AG10803 (cell line): ENCODE measurements around the gene WNT8B.

ENCODE experiments used
- DNase-seq: peaks from one replicate; pipeline ENCODE4 v3.0.0; 2010; ENCODE audit warnings: low read depth
- H3K4me3 ChIP-seq: 2 replicates; pipeline ENCODE4 v1.5.1; 2011; ENCODE audit warnings: mild to moderate bottlenecking, low read length, control low read depth
- TF ChIP-seq, protein P1 (sequence below): conservative IDR thresholded peaks from 2 replicates; pipeline ENCODE4 v1.5.1; 2011; ENCODE audit warnings: mild to moderate bottlenecking, low read length, control low read depth, inconsistent platforms

Gene WNT8B, protein sequence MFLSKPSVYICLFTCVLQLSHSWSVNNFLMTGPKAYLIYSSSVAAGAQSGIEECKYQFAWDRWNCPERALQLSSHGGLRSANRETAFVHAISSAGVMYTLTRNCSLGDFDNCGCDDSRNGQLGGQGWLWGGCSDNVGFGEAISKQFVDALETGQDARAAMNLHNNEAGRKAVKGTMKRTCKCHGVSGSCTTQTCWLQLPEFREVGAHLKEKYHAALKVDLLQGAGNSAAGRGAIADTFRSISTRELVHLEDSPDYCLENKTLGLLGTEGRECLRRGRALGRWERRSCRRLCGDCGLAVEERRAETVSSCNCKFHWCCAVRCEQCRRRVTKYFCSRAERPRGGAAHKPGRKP

DNA sequence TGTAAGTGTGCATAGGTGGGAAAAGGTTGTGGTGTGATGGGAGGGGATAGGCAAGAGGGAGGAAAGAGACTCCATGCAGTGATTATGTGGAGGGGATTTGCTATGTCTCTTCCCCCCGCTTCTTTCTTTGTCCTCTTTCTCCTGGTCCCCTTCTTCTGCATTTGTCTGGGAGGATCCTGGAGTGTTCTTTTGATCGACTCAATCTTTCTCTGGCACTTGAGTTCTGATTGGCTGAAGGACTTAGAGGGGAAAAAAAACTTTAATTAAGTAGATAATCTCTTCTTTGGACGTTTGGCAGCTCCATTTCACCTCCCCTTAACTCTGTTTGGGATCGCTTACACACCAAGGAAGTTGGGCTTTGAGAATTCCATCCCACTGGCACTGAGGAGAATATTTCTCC, at the start of gene WNT8B:
Gene WNT8B, plus strand, starts transcription at position 301 of the 400 bp plus-strand sequence. CDS start 160 bp downstream, outside the sequence.
- TF ChIP-seq, protein P1, sequence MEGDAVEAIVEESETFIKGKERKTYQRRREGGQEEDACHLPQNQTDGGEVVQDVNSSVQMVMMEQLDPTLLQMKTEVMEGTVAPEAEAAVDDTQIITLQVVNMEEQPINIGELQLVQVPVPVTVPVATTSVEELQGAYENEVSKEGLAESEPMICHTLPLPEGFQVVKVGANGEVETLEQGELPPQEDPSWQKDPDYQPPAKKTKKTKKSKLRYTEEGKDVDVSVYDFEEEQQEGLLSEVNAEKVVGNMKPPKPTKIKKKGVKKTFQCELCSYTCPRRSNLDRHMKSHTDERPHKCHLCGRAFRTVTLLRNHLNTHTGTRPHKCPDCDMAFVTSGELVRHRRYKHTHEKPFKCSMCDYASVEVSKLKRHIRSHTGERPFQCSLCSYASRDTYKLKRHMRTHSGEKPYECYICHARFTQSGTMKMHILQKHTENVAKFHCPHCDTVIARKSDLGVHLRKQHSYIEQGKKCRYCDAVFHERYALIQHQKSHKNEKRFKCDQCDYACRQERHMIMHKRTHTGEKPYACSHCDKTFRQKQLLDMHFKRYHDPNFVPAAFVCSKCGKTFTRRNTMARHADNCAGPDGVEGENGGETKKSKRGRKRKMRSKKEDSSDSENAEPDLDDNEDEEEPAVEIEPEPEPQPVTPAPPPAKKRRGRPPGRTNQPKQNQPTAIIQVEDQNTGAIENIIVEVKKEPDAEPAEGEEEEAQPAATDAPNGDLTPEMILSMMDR, result no peak
- DNase-seq, result no peak
- H3K4me3 ChIP-seq, result no peak within 1 kb of the TSS

DNA sequence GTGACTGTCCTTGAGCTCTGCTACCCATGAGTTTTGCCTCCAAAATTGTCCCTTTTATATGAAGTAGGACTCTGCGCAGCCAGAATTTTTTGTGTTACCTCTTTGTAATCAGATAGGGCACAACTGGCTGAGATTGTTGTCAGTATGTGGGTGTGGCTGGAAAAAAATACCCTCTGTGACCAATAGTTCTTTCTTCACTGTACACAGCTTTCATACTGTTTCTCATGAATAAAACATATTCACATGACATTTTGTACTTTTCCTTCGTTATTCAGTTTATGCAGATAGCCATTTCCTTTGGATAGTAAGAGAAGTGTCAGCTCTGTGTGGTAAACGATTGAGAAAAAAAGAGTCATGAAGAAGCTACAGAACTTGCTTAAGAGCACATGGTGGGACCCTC, 49.6 kb upstream of the WNT8B start:
- DNase-seq, result no peak
- TF ChIP-seq, protein P1, result no peak
- H3K4me3 ChIP-seq, result no peak overlapping the region

DNA sequence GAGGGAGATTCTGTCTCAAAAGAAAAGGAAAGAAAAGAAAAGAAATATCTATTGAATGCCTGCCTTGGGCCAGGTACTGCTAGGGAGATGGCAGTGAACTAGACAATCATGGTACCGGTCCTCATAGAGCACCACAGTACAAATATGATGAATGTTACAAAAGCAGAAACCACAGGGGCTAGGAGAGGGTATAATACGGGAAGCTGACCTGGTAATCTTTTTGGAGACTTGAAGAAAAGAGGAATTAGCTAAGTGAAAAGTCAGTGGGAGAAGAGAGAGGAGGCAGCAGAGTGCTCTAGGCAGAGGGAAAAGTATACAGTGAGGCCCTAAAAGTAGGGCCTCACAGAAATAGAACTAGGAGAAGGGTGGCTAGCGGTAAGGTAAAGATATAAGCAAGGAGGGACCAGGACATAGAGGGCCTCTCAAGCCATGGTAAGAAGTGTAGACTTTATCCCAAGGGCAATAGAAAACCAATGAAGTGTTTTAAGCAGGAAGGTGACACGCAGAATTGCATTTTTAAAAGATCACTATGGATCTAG, 42.8 kb upstream of the WNT8B start:
- H3K4me3 ChIP-seq, result no peak overlapping the region
- TF ChIP-seq, protein P1, result no peak
- DNase-seq, result no peak

DNA sequence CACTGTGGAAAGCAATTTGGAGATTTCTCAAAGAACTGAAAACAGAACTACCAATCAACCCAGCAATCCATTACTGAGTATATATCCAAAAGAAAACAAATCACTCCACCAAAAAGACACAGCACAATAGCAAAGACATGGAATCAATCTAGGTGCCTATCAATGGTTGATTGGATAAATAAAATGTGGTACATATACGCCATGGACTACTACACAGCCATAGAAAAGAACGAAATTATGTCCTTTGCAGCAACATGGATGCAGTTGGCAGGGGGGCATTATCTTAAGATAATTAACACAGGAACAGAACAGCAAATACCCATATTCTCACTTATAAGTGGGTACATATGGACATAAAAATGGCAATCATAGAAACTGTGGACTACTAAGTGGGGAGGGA, 35.4 kb upstream of the WNT8B start:
- DNase-seq, result no peak

DNA sequence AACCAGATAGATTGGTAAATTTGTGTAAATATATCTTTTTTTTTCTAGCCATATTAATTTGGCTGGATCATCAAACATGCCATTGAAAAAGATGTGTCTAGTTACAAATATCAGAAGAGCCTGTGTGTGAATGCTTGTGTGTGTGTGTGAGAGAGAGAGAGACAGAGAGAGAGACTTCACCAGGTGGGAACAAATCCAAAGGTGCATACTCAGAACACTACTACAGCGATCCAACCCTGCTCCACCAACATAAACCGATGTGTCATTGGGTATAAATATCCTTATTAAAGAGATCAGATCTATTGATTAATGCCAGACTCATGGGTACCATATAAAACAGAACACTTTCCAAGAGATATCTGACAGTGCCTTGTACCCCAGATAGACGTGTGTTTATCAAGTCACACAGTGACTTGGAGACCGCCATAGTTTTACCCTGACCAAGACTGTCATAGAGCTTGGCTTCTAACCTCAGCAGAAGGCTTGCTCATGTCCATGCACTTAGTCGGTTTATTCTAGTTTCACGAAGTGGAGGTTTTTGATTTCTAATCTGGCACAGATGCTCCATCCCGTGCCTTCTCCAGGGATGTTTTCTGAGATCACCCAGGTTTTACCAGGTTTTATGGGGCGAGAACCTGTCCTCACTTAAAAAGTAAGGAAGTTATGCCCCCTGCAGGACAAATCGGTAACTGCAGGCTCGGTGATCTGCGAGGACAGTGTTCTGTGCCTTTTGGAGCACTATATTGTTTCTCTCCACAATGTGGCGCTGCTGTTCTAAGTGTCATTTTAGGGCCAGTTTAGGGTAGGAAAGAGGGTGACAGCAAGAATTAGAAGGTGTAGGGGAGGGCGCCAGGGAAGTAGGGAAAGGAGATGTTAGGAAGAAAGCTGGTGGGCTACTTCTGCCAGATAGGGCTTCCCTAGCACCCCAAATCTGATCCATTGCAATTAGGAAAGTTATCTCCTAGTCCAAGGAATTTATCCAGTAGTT, 29.3 kb upstream of the WNT8B start:
- H3K4me3 ChIP-seq, result no peak overlapping the region
- TF ChIP-seq, protein P1, result peak; percentile 99

More for the DNA sequence above, 35.4 kb upstream of the WNT8B start:
- TF ChIP-seq, protein P1, result no peak
- no peak overlapping the region for H3K4me3 ChIP-seq

DNA sequence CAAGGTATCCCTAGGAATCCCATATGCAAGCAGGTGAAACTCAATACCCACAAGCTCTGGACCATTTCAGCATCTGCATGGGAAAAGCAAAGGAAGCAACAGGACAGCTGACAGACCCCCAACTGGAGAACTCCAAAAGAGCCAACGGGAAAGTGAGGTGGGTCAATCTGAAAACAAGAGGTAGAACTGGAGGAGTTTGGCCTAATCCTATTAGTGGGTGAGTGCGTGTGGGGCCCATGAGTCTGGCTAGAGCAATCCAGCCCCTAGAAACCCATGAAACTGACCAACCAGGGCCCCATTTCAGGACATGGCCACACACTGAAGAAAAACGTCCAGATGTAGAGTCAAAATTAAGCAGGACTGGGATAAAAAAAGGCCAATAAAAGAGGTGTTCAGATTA, 26.6 kb upstream of the WNT8B start:
- H3K4me3 ChIP-seq, result no peak overlapping the region
- DNase-seq, result no peak
- TF ChIP-seq, protein P1, result no peak

More for the DNA sequence above, 29.3 kb upstream of the WNT8B start:
- DNase-seq, result peak; percentile 84
